ENCODE results near the gene TAS2R14.

The TAS2R14 gene, protein sequence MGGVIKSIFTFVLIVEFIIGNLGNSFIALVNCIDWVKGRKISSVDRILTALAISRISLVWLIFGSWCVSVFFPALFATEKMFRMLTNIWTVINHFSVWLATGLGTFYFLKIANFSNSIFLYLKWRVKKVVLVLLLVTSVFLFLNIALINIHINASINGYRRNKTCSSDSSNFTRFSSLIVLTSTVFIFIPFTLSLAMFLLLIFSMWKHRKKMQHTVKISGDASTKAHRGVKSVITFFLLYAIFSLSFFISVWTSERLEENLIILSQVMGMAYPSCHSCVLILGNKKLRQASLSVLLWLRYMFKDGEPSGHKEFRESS

DNA sequence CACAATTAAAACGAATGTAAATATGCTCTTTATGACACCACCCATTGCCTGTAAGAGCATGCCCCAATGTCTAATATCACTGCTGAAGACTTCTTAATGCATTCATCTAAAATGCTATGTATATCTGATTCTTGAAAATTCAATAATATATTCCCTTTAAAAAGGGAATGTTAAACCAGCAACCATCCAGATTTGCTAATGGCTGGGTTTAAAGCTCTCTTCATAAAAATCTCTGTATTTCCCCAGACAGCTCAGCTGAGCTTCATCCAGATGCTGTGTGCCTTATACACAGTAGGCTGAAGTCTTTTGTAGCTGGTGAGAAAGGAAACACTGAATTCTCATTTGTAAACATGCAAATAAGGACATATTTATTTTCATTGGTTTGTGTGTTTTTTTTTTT, at the start of gene TAS2R14:
Gene TAS2R14, minus strand, starts transcription at position 101 of the 400 bp plus-strand sequence. Its CDS starts 56 bp downstream, at position 45.
- no peak for DNase-seq (ENCODE audit: low read depth in 2 of 2, low spot score in 1 of 2)

DNA sequence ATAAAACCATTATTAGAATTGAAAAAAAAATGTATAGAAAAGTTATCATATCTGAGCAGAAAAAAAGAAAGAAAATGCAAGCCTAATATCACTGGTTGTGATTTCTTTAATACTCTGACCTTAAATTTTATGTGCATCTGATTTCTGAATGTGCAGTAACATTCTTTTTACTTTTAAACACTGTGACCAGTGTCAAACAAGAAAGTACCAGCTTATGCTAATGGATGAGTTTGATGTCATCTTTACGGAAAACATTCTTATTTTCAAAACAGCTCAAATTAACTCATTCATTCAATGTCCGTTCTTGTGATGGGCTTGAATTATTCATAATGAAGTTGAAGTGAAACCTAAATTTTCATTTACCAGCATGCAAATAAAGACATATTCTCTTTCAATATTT, 47.7 kb upstream of the TAS2R14 start, which contains the start of gene TAS2R50:
Gene TAS2R50, minus strand, starts transcription at position 101 of the 400 bp plus-strand sequence. Its CDS starts 52 bp downstream, at position 49.
- no peak for DNase-seq (ENCODE audit: low read depth in 2 of 2, low spot score in 1 of 2)

DNA sequence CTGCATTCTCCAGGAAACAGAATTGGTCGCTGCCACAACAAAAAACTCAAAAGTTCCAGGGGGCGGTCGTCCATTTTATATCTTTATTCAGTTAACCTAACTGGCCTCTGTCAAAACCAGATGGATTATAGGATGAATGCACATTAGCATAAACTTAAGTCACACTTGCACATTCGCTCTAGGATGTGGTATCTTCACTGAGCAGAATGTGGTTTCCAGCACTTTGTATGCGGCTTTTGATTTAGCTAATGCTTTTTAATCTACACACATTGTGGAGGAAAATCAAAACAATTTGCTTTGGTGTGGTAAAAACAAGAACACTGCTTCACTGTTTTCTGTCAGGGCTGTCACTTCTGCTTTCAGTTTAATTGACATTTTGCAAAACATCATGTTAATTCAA, 43.2 kb upstream of the TAS2R14 start:
- no peak for DNase-seq (ENCODE audit: low read depth in 2 of 2, low spot score in 1 of 2)

DNA sequence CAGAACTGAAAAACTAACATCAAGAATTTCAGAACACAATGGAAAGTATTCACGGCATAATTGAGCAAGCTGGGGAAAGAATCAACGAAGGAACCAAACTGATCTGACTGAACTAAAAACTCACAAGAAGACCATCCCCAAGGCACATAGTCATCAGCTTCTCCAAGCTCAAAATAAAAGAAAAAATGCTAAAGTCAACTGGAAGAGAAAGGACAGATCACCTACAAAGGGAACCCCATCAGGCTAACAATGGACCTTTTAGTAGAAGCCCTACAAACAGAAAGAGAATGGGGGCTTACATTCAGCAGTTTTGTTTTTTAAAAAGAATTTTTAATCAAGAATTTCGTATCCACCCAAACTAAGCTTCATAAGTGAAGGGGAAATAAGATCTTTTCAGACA, 35.9 kb upstream of the TAS2R14 start:
- DNase-seq (ENCODE audit: low read depth in 2 of 2, low spot score in 1 of 2): no peak

DNA sequence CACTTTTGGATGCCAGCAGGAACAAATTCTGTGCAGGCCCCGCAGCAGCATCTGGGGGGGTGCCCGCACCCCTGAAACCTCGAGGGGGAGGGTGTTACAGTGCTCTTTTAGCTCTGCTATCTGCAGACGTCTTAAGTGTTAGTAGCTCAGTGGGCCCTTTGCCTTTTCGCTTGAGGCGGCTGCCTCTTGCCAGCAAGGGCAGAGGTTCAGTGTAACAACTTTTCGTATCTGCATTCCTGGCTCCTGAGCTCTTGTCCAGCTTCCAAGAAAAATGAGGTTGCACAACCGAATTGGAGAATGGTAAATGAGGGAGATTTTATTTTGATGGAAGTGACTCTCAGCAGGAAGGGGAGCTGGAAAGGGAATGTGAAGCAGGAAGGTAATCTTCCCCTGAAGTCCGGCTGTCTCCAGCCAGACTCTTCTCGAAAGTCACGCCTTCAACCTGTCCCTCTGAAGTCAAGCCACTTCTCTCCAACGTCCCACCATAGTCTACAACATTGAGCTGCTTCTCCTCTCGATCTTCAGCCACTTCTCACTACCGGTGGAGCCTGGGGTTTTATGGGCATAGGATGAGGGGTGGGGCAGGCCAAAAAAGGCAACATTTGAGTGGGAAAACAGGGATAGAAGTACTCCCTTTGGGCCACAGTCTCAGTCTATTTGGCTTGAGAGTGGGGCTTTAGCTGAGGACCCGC, 29.8 kb upstream of the TAS2R14 start:
- DNase-seq (ENCODE audit: low read depth in 2 of 2, low spot score in 1 of 2): no peak

DNA sequence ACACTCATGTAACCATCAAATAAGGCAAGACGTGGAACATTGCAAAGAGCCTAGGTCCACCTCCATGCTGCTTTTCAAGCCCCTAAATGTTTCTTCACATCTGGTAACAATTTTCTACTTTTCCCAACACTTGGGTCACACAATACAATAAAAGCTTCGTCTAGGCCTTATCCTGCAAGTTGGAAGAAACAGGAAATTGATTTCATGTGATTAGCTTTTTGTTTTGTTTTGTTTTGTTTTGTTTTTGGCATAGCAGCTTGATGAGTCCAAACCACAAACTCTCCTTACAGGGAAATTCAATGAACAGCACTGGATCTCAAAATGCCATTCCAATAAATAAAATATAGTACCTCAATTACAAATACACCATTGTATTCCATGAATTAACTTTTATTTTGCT, 28.3 kb upstream of the TAS2R14 start:
- no peak for DNase-seq (ENCODE audit: low read depth in 2 of 2, low spot score in 1 of 2)

DNA sequence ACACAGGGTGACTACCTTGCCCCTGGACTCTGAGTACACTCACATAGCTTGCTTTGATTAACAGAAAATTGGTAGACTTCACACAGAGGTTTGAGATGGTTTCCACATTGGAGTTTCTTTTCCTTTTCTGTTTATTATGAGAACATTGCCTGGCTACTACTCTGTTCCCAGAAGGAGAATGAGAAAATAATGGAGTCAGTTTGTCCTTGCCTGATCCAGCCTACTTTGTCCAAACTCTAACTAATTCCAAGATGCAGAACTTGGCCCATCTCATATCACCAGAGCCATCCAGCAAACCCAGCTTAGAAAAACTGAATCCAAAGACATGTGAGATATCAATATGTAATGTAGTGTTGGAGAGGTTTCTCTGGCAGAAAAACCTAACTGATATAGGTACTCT, 27.3 kb upstream of the TAS2R14 start:
- DNase-seq (ENCODE audit: low read depth in 2 of 2, low spot score in 1 of 2): no peak

DNA sequence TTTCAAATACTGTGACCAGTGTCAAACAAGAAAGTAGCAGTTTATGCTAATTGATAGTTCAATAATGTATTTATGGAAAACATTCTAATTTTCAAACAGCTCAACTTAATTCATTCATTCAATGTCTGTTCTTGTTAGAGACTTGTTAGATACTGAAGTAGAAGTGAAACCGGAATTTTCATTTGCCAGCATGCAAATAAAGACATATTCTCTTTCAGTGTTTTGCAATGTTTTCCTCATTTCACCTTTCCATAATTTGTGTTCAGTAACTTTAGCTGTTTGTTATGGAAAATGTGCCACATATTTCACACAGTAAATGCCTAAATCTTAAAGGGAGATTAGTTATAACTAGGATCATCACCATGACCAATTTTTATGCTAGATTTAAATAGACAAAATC, 26.4 kb upstream of the TAS2R14 start:
- no peak for DNase-seq (ENCODE audit: low read depth in 2 of 2, low spot score in 1 of 2)

DNA sequence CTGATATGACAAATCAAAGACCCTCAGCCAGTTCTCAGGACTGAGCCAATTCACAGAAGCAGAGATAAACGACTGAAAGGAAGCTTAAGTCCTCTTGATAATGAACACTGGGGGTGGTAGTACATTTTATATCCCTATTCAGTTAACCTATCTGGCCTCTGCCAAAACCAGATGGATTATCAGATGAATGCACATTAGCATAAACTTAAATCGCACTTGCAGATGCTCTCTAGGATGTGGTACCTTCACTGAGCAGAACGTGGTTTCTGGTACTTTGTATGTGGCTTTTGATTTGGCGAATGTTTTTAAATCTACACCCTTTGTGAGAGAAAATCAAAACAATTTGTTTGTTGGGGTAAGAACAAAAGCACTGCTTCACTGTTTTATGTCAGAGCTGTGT, 21.1 kb upstream of the TAS2R14 start:
- DNase-seq (ENCODE audit: low read depth in 2 of 2, low spot score in 1 of 2): no peak

DNA sequence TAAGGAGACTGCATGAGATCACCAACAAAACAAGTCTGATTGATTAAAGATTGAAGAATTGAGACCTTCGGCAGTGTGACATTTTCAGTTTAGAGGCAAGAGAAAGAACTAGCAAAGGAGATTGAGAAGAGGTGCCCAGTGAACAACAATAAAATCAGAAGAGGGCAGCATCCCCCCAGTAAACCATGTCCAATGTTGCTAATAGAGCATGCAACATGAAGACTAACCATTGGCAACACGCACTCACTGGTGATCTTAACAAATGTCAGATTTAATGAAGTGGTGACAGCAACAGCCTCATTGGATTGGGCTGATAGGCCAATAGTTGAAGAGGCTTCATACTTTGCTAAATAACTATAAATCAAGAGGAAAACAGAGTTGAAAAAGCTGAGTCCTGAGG, 20.7 kb upstream of the TAS2R14 start:
- DNase-seq (ENCODE audit: low read depth in 2 of 2, low spot score in 1 of 2): no peak

DNA sequence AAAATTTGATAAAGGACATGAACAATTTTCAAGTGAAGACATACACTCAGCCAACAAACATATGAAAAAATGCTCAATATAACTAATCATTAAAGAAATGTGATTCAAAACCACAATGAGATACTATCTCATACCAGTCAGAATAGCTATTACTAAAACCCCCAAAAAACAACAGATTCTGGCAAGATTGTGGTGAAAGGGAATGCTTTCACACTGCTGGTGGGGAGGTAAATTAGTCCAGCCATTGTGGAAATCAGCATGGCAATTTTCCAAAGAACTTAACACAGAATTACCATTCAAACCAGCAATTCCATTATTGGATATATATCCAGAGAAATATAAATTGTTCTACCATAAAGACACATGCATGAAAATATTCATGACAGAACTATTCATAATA, 18.7 kb upstream of the TAS2R14 start:
- no peak for DNase-seq (ENCODE audit: low read depth in 2 of 2, low spot score in 1 of 2)

DNA sequence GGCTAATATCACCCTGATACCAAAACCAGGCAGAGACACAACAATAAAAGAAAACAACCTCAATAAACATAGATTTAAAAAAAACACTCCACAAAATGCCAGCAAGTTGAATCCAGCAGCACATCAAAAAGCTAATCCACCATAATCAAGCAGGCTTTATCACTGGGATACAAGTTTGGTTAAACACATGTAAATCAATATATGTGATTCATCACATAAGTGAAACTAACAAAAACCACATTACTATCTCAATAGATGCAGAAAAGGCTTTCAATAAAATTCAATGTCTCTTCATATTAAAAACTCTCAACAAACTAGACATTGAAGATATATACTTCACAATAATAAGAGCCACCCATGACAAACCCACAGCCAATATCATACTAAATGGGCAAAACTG, 17.0 kb upstream of the TAS2R14 start:
- DNase-seq (ENCODE audit: low read depth in 2 of 2, low spot score in 1 of 2): no peak

DNA sequence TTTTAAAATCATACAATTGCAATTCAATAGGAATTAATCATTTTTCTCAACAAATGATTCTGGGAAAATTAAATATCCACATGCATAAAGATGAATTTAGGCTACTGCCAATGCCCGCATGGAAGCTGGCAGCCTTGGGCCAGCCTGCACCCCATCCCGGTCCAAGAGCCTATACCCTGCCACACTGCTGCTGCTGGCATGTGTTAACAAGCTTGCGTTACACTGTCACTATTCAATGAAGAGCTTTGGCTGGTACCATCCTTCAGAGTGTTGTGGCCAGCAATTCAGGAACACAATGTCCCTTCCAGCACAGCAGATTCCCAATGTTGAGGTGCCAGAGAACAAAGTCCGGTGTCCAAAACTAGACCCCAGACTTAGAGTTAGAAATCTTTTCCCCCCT, 13.6 kb upstream of the TAS2R14 start:
- DNase-seq (ENCODE audit: low read depth in 2 of 2, low spot score in 1 of 2): no peak

DNA sequence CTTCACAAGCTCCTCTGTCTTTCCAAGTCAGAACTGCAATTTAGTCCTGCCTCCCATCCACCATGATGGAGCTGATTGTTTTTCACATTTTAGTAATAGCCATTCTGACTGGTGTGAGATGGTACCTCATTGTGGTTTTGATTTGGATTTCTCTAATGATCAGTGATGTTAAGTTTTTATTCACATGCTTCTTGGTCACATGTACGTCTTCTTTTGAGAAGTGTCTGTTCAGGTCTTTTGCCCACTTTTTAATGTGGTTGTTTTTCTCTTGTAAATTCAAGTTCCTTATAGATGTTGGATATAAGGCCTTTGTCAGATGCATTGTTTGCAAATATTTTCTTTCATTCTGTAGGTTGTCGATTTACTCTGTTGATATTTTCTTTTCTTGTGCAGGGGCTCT, 4.1 kb upstream of the TAS2R14 start:
- no peak for DNase-seq (ENCODE audit: low read depth in 2 of 2, low spot score in 1 of 2)

DNA sequence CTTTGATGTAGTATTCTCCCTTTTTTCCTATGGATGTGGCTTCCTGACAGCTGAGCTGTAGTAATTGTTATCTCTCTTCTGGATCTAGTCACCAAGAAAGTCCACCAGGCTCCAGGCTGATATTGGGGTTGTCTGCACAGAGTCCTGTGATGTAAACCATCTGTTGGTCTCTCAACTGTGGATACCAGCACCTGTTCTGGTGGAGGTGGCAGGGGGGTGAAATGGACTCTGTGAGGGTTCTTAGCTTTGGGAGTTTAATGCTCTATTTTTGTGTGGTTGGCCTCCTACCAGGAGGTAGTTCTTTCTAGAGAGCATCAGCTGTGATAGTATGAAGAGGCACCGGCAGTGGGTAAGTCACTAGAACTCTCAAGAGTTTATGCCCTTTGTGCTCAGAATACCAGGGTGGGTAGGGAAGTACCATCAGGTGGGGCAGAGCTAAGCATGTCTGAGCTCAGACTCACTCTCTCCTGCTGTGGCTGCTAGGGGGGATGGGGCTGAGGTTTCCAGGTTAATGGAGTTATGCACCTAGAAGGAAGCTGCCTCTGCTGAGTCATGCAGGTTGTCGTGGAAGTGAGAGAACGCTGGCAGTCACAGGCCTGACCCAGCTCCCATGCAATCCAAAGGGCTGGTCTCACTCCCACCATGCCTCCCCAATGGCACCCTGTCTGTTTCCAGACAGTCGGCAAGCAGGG, 3.0 kb upstream of the TAS2R14 start:
- no peak for DNase-seq (ENCODE audit: low read depth in 2 of 2, low spot score in 1 of 2)

DNA sequence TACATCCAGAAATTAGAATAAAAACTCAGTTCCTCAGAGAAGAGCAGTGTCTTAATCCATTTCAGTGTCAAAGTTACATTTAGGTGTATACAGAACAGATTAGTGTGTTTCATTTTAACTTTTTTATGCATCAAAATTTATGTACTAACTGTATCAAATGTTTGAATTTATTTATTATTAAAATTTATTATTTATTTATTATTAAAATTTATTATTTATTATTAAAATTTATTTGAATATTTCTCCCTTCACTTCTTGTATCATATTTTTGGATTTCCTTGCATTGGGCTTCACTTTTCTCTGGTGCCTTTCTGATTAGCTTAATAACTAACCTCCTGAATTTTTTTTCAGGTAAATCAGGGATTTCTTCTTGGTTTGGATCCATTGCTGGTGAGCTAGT, 2.3 kb upstream of the TAS2R14 start:
- DNase-seq (ENCODE audit: low read depth in 2 of 2, low spot score in 1 of 2): no peak

DNA sequence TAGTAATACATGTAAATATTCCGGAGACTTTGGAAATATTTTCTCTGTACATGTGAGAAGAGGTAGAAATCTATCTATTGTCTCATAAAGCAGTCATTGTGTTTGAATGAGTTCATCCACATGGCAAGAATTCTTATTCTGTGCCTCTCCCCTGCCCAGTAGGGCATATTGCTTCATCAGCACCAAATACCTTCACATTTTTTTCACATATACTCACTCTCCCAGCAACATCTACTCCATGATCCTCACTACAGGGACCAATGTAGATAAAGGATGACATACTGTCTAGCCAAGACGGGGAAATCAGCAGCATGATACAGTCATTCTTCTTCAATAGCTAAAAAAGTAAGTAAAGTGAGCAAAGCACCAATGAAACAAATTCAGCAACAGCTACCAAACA, 1.3 kb upstream of the TAS2R14 start:
- DNase-seq (ENCODE audit: low read depth in 2 of 2, low spot score in 1 of 2): no peak

DNA sequence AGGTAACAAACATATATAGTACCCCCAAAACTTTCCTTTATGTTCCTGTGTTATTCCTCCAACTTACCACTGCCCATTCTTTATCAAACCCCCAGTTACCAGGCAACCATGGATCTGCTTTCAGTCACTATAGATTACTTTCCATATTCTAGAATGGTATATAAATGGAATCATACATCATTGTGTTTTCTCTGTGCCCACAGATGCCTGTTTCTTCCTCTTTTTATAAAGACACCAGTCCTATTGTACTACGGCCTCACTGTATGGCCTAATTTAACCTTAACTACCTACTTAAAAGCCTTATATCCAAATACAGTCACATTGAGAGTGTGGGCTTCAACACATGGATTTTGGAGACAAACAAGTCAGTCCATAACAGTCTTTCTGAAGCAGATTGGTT, 2.6 kb downstream of the TAS2R14 start:
- DNase-seq (ENCODE audit: low read depth in 2 of 2, low spot score in 1 of 2): no peak

DNA sequence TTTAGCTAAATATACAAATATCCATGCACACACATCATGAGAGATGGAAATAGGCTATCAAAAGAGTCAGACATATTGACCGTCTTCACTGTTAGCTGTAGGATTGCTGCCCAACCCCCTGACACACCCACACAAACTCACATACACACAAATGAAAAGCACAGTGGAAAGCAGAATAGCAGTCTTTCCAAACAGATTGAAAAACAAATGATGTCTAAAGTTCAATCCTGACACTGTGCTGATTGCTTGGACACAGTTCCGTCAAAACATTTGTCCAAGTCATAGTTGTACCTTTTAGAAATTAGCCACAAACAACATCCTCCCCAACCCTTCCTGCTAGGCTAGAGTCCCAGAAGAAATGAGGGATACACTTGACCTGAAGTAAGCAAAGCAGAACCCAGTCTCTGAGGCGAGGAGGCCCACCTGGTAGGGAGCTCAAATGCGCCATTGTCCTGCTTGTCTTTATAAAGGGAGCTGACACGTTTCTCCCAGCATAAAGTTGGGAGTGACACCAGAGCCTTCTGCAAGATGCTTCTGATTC, 10.2 kb downstream of the TAS2R14 start, which contains the start of gene PRH2:
Gene PRH2, plus strand, starts transcription at position 491 of the 541 bp plus-strand sequence. Its CDS starts 38 bp downstream, at position 529.
- DNase-seq (ENCODE audit: low read depth in 2 of 2, low spot score in 1 of 2): no peak

DNA sequence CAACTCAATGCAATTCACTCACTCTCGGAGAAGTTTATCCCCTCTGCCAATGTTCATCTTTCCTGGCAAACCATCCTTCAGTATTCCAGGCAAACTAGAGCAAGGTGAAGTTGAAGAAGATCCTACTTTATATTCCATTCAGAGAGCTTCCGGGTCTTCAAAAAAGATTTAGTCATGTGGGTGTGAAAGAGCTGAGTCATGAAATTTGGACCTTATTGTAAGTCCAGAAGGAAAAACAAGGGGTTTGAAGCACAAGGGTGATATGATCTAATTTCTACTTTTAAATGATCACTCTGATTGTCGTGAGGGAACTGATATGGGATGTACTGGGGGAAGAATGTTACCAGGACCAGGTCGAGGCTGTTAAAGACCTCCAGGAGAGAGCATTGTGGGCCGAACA, 12.8 kb downstream of the TAS2R14 start:
- DNase-seq (ENCODE audit: low read depth in 2 of 2, low spot score in 1 of 2): no peak

DNA sequence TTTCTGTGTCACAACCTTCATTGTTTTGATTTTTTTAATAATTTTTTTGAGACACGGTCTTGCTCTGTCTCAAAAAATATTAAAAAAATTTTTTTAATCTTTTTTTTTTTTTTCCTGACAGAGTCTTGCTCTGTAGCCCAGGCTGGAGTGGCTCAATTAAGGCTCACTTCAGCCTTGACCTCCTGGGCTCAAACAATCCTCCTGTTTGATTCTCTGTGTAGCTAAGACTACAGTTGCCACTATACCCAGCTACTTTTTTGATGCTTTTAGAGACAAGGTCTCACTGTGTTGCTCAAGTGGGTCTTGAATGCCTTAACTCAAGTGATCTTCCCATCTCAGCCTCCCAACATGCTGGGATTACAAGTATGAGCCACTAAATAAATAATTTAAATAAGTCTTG, 19.3 kb downstream of the TAS2R14 start:
- no peak for DNase-seq (ENCODE audit: low read depth in 2 of 2, low spot score in 1 of 2)

DNA sequence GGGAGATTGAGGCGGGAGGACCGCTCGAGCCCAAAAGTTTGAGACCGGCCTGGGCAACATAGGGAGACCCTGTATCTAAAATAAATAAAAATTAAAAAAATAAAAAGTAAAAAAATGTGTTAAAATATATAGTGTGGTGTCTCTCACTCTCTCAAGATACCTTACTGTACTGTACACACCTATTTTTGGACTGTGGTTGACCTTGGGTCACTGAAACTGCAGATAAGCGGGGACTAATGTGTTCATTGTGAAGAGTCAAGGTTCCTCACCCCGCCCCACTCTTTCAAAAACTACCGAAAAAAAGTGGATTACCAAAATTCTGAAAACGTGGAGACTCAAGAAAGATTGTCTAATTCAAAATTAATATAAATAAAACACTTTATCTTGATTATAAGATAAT, 28.7 kb downstream of the TAS2R14 start:
- DNase-seq (ENCODE audit: low read depth in 2 of 2, low spot score in 1 of 2): no peak

All from stimulated activated CD8-positive, alpha-beta memory T cell treated with anti-CD3 and anti-CD28 coated beads, Interleukin-4, amount 100 ng/mL, for 4 hours (primary cell).